ENCODE data around the gene RNU6-9. TPM values are rescaled to one million over a fixed set of nuclear protein-coding genes. Genes with fewer than 3 reads are reported as not detected.

RNU6-9 gene
- total RNA-seq, 2 experiments from 2014 or later = not detected

- H3K27ac Mint-ChIP-seq = no peak overlapping the region
- no peaks in the 10 kb centered on the region for H3K9me3 Mint-ChIP-seq
- peak; percentile 43 for DNase-seq
- no peak overlapping the region for H3K4me3 Mint-ChIP-seq
- CTCF ChIA-PET = interaction anchor here (0.7 kb wide), 1 partner anchor 605 kb away, joined by 3 read pairs; no protein-coding TSS in a partner anchor
- intact Hi-C loops (cut with micrococcal nuclease) = no loop called here
- no peaks in the 10 kb centered on the region for H3K27me3 Mint-ChIP-seq (ENCODE audit: low read depth)
- peaks cover 19% of the 10 kb centered on the region for H3K4me1 Mint-ChIP-seq (ENCODE audit: low read depth)
- peaks cover 14% of the 10 kb centered on the region for H3K36me3 Mint-ChIP-seq (ENCODE audit: low read depth)
Observed at GRCh38 chr19:898663-899062, 5.4 kb downstream of the RNU6-9 start.

- Mint-ChIP-seq H3K4me3 (no peak overlapping the region), H3K9me3 (no peaks in the 10 kb centered on the region), H3K27ac (no peak overlapping the region), H3K36me3 (ENCODE audit: low read depth) (peaks cover 19% of the 10 kb centered on the region), H3K4me1 (ENCODE audit: low read depth) (peaks cover 24% of the 10 kb centered on the region), H3K27me3 (ENCODE audit: low read depth) (no peaks in the 10 kb centered on the region)
- intact Hi-C loops (cut with micrococcal nuclease) = no loop called here
- no peak for DNase-seq
- CTCF ChIA-PET = no interaction called here
Observed at GRCh38 chr19:899336-900042, 6.2 kb downstream of the RNU6-9 start.

- Mint-ChIP-seq H3K9me3 (no peaks in the 10 kb centered on the region), H3K36me3 (ENCODE audit: low read depth) (peaks cover 20% of the 10 kb centered on the region), H3K27ac (no peak overlapping the region), H3K4me1 (ENCODE audit: low read depth) (peaks cover 26% of the 10 kb centered on the region), H3K4me3 (no peak overlapping the region), H3K27me3 (ENCODE audit: low read depth) (no peaks in the 10 kb centered on the region)
- no peak for DNase-seq
- intact Hi-C loops (cut with micrococcal nuclease) = no loop called here
- CTCF ChIA-PET = no interaction called here
Observed at GRCh38 chr19:900043-900301, 6.7 kb downstream of the RNU6-9 start.

- no peaks in the 10 kb centered on the region for H3K27me3 Mint-ChIP-seq (ENCODE audit: low read depth)
- no peak overlapping the region for H3K27ac Mint-ChIP-seq
- peaks cover 20% of the 10 kb centered on the region for H3K36me3 Mint-ChIP-seq (ENCODE audit: low read depth)
- peaks cover 28% of the 10 kb centered on the region for H3K4me1 Mint-ChIP-seq (ENCODE audit: low read depth)
- DNase-seq = peak; percentile 54
- intact Hi-C loops (cut with micrococcal nuclease) = no loop called here
- no peaks in the 10 kb centered on the region for H3K9me3 Mint-ChIP-seq
- H3K4me3 Mint-ChIP-seq = no peak overlapping the region
- CTCF ChIA-PET = no interaction called here
Observed at GRCh38 chr19:900302-901111, 7.2 kb downstream of the RNU6-9 start.

- Mint-ChIP-seq H3K9me3 (no peaks in the 10 kb centered on the region), H3K4me1 (ENCODE audit: low read depth) (peaks cover 37% of the 10 kb centered on the region), H3K4me3 (no peak overlapping the region), H3K27me3 (ENCODE audit: low read depth) (no peaks in the 10 kb centered on the region), H3K36me3 (ENCODE audit: low read depth) (peaks cover 21% of the 10 kb centered on the region), H3K27ac (no peak overlapping the region)
- CTCF ChIA-PET = interaction anchor here (0.7 kb wide), 1 partner anchor 94 kb away, joined by 3 read pairs; no protein-coding TSS in a partner anchor
- no peak for DNase-seq
- intact Hi-C loops (cut with micrococcal nuclease) = no loop called here
Observed at GRCh38 chr19:901216-902092, 8.2 kb downstream of the RNU6-9 start.

GRCh38 chr19:902093-902370 lies 8.7 kb downstream of the RNU6-9 start:
- Mint-ChIP-seq H3K27ac (no peak overlapping the region), H3K4me1 (ENCODE audit: low read depth) (peaks cover 43% of the 10 kb centered on the region), H3K4me3 (no peak overlapping the region), H3K9me3 (no peaks in the 10 kb centered on the region), H3K36me3 (ENCODE audit: low read depth) (peaks cover 16% of the 10 kb centered on the region), H3K27me3 (ENCODE audit: low read depth) (no peaks in the 10 kb centered on the region)
- CTCF ChIA-PET = interaction anchor here (0.5 to 0.7 kb wide), 2 partner anchors 21 to 93 kb away, joined by 3 to 5 read pairs; no protein-coding TSS in a partner anchor
- no peak for DNase-seq
- intact Hi-C loops (cut with micrococcal nuclease) = no loop called here

- peaks cover 15% of the 10 kb centered on the region for H3K36me3 Mint-ChIP-seq (ENCODE audit: low read depth)
- no peak for DNase-seq
- intact Hi-C loops (cut with micrococcal nuclease) = no loop called here
- CTCF ChIA-PET = interaction anchor here (0.5 to 0.7 kb wide), 2 partner anchors 20 to 92 kb away, joined by 3 to 5 read pairs; no protein-coding TSS in a partner anchor
- no peaks in the 10 kb centered on the region for H3K9me3 Mint-ChIP-seq
- H3K4me3 Mint-ChIP-seq = no peak overlapping the region
- peaks cover 49% of the 10 kb centered on the region for H3K4me1 Mint-ChIP-seq (ENCODE audit: low read depth)
- no peak overlapping the region for H3K27ac Mint-ChIP-seq
- no peaks in the 10 kb centered on the region for H3K27me3 Mint-ChIP-seq (ENCODE audit: low read depth)
Observed at GRCh38 chr19:902446-903226, 9.4 kb downstream of the RNU6-9 start.

- peaks cover 56% of the 10 kb centered on the region for H3K4me1 Mint-ChIP-seq (ENCODE audit: low read depth)
- H3K4me3 Mint-ChIP-seq = no peak overlapping the region
- H3K27ac Mint-ChIP-seq = no peak overlapping the region
- no peak for DNase-seq
- CTCF ChIA-PET = no interaction called here
- H3K36me3 Mint-ChIP-seq (ENCODE audit: low read depth) = peaks cover 12% of the 10 kb centered on the region
- intact Hi-C loops (cut with micrococcal nuclease) = no loop called here
- H3K27me3 Mint-ChIP-seq (ENCODE audit: low read depth) = no peaks in the 10 kb centered on the region
- no peaks in the 10 kb centered on the region for H3K9me3 Mint-ChIP-seq
Observed at GRCh38 chr19:903266-903797, 10.0 kb downstream of the RNU6-9 start.

- CTCF ChIA-PET = no interaction called here
- Mint-ChIP-seq H3K9me3 (no peaks in the 10 kb centered on the region), H3K36me3 (ENCODE audit: low read depth) (peaks cover 13% of the 10 kb centered on the region), H3K4me1 (ENCODE audit: low read depth) (peaks cover 68% of the 10 kb centered on the region), H3K27ac (no peak overlapping the region), H3K4me3 (no peak overlapping the region), H3K27me3 (ENCODE audit: low read depth) (no peaks in the 10 kb centered on the region)
- intact Hi-C loops (cut with micrococcal nuclease) = no loop called here
- DNase-seq = no peak
Observed at GRCh38 chr19:904545-904944, 11.3 kb downstream of the RNU6-9 start.

GRCh38 chr19:906480-906879 lies 13.2 kb downstream of the RNU6-9 start:
- peak overlapping the region; percentile 97 for H3K27ac Mint-ChIP-seq
- peak; percentile 78 for DNase-seq
- no peaks in the 10 kb centered on the region for H3K27me3 Mint-ChIP-seq (ENCODE audit: low read depth)
- H3K4me1 Mint-ChIP-seq (ENCODE audit: low read depth) = peaks cover 75% of the 10 kb centered on the region
- CTCF ChIA-PET = interaction anchor here (1.2 to 3.8 kb wide), 2 partner anchors 13 to 43 kb away, joined by 3 to 17 read pairs; partner anchors contain the start of genes MED16 and RNU6-9
- no peaks in the 10 kb centered on the region for H3K9me3 Mint-ChIP-seq
- intact Hi-C loops (cut with micrococcal nuclease) = loop anchor here (2.0 to 5.0 kb wide), 4 partner anchors 34 to 346 kb away; partner anchors contain the start of gene GPX4
- peak overlapping the region; percentile 41 for H3K4me3 Mint-ChIP-seq
- H3K36me3 Mint-ChIP-seq (ENCODE audit: low read depth) = peaks cover 15% of the 10 kb centered on the region

GRCh38 chr19:907183-907853 lies 14.0 kb downstream of the RNU6-9 start:
- peak; percentile 88 for DNase-seq
- peak overlapping the region; percentile 97 for H3K27ac Mint-ChIP-seq
- H3K27me3 Mint-ChIP-seq (ENCODE audit: low read depth) = no peaks in the 10 kb centered on the region
- CTCF ChIA-PET = interaction anchor here (0.7 to 3.8 kb wide), 4 partner anchors 13 to 44 kb away, joined by 3 to 17 read pairs (median 3); partner anchors contain the start of genes MED16 and RNU6-9
- H3K9me3 Mint-ChIP-seq = no peaks in the 10 kb centered on the region
- H3K36me3 Mint-ChIP-seq (ENCODE audit: low read depth) = peaks cover 15% of the 10 kb centered on the region
- intact Hi-C loops (cut with micrococcal nuclease) = loop anchor here (2.0 to 5.0 kb wide), 4 partner anchors 35 to 345 kb away; partner anchors contain the start of gene GPX4
- peak overlapping the region; percentile 41 for H3K4me3 Mint-ChIP-seq
- H3K4me1 Mint-ChIP-seq (ENCODE audit: low read depth) = peaks cover 72% of the 10 kb centered on the region

Measured in activated naive CD4-positive, alpha-beta T cell treated with anti-CD3 and anti-CD28 coated beads for 36 hours (primary cell).